Osteoblast (primary cell): ENCODE results near the gene PLA2G6. TPM values are rescaled to one million over a fixed set of nuclear protein-coding genes. Genes with fewer than 3 reads are reported as not detected.
A peak's percentile ranks its signal among the peaks of the same experiment; 100 is the strongest.

ENCODE experiments used
- DNase-seq: peaks from one replicate; pipeline ENCODE4 v3.0.0; 2011; ENCODE audit warnings: low spot score, mixed read lengths; ENCODE audit not compliant: insufficient read length; ENCODE audit errors: missing footprints
- H2AFZ ChIP-seq: 2 replicates; pipeline ENCODE4 v1.6.0; 2011; ENCODE audit warnings: mild to moderate bottlenecking, low read length
- H3K27ac ChIP-seq: 2 replicates; pipeline ENCODE4 v1.5.1; 2011; ENCODE audit warnings: mild to moderate bottlenecking, low read depth, low read length, moderate library complexity
- H3K27me3 ChIP-seq: 2 replicates; pipeline ENCODE4 v1.6.0; 2012; ENCODE audit warnings: mild to moderate bottlenecking, control low read depth, inconsistent platforms, low read length, moderate library complexity; ENCODE audit not compliant: insufficient read depth
- H3K36me3 ChIP-seq: 2 replicates; pipeline ENCODE4 v1.5.1; 2011; ENCODE audit warnings: mild to moderate bottlenecking, low read length, control low read depth, moderate library complexity; ENCODE audit not compliant: insufficient read depth
- H3K4me1 ChIP-seq: 2 replicates; pipeline ENCODE4 v1.5.1; 2011; ENCODE audit warnings: mild to moderate bottlenecking, low read length, control low read depth, moderate library complexity; ENCODE audit not compliant: insufficient read depth
- H3K4me2 ChIP-seq: 2 replicates; pipeline ENCODE4 v1.6.0; 2011; ENCODE audit warnings: mild to moderate bottlenecking, low read length; ENCODE audit not compliant: insufficient read depth
- H3K4me3 ChIP-seq: fragments of 200-600 bp; sonication (generic); 3 replicates; pipeline ENCODE4 v1.5.1; 2012; ENCODE audit warnings: mild to moderate bottlenecking, low read length, inconsistent platforms; ENCODE audit not compliant: insufficient read depth
- H3K79me2 ChIP-seq: 2 replicates; pipeline ENCODE4 v1.6.0; 2012; ENCODE audit warnings: mild to moderate bottlenecking, low read length, control low read depth, inconsistent platforms; ENCODE audit not compliant: insufficient read depth
- H3K9me3 ChIP-seq: 2 replicates; pipeline ENCODE4 v1.5.1; 2011; ENCODE audit warnings: low read depth, low read length, control low read depth
- H4K20me1 ChIP-seq: 2 replicates; pipeline ENCODE4 v1.6.0; 2012; ENCODE audit warnings: mild to moderate bottlenecking, low read length, control low read depth; ENCODE audit not compliant: insufficient read depth
- total RNA-seq: library from RNA; depleted of rRNA; stranded (reverse); fragments of >200 nt; gene quantifications from 2 replicates; pipeline ENCODE4 v1.2.3, GENCODE V29; 2012
- TF ChIP-seq, protein P1 (sequence below): IDR thresholded peaks from 2 replicates; pipeline ENCODE4 v1.5.1; 2011; ENCODE audit warnings: mild to moderate bottlenecking, low read depth, low read length, moderate library complexity; ENCODE audit errors: extremely low read depth

Gene PLA2G6
- total RNA-seq, 1 donor, result 12.3 TPM

DNA sequence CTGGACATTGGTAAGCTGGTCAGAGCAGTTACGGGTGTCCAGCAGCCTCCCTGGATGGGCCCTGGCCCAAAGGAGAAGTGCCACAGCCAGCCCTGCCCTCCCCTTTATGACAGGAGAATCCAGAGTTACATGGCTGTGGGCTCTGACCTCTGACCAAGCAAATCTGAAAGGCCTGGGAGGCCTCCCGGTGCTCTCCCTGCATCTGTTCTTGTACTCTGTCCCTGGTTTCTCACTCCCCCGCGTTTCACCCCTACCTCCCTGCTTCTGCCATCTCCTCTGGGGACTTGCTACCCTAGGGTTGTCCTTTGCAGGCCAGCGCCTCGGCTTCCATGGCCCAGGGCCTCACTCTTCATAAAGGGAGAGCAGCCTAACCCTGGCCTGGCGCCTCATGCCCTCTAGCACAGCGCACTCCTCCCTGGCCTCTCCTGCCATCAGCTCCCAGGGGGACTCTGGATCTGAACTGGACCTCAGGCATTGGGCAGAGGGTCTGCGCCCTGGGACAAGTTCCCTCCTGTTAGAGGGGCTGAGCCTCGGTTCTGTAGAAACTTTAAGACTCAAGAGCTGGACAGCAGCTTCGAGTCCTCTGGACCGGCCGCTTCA is 113.8 kb downstream of the PLA2G6 start:
- Histone ChIP-seq H4K20me1 (no peaks in the 10 kb centered on the region), H3K9me3 (no peaks in the 10 kb centered on the region), H3K27ac (no peak overlapping the region), H3K27me3 (no peaks in the 10 kb centered on the region), H3K4me1 (no peaks in the 10 kb centered on the region), H3K4me2 (no peak overlapping the region), H2AFZ (no peak overlapping the region), H3K36me3 (peaks cover 32% of the 10 kb centered on the region), H3K4me3 (no peak overlapping the region), H3K79me2 (no peaks in the 10 kb centered on the region)
- DNase-seq, result peak; percentile 62
- TF ChIP-seq, protein P1, sequence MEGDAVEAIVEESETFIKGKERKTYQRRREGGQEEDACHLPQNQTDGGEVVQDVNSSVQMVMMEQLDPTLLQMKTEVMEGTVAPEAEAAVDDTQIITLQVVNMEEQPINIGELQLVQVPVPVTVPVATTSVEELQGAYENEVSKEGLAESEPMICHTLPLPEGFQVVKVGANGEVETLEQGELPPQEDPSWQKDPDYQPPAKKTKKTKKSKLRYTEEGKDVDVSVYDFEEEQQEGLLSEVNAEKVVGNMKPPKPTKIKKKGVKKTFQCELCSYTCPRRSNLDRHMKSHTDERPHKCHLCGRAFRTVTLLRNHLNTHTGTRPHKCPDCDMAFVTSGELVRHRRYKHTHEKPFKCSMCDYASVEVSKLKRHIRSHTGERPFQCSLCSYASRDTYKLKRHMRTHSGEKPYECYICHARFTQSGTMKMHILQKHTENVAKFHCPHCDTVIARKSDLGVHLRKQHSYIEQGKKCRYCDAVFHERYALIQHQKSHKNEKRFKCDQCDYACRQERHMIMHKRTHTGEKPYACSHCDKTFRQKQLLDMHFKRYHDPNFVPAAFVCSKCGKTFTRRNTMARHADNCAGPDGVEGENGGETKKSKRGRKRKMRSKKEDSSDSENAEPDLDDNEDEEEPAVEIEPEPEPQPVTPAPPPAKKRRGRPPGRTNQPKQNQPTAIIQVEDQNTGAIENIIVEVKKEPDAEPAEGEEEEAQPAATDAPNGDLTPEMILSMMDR, result no peak

DNA sequence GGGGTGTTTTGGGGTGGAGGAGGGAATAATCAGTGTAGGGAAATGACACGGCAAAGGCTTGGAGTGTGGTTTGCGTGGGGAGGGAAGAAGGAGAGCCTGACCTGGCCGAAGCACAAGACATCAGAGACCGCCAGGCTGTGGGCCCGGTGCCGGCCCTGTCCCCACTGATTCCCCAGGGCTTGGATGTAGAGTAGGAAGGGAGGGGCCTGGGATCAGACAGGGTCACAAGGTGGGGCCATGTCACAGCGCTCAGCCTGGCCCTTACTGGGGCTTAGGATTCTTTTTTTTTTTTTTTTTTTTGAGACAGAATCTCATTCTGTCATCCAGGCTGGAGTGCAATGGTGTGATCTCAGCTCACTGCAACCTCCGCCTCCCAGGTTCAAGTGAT is 114.6 kb downstream of the PLA2G6 start:
- Histone ChIP-seq H3K9me3 (no peaks in the 10 kb centered on the region), H3K27me3 (no peaks in the 10 kb centered on the region), H3K4me2 (no peak overlapping the region), H3K27ac (no peak overlapping the region), H3K36me3 (peaks cover 27% of the 10 kb centered on the region), H3K79me2 (no peaks in the 10 kb centered on the region), H3K4me1 (no peaks in the 10 kb centered on the region), H4K20me1 (no peaks in the 10 kb centered on the region), H3K4me3 (no peak overlapping the region), H2AFZ (no peak overlapping the region)
- peak; percentile 65 for DNase-seq
- TF ChIP-seq, protein P1, result no peak

DNA sequence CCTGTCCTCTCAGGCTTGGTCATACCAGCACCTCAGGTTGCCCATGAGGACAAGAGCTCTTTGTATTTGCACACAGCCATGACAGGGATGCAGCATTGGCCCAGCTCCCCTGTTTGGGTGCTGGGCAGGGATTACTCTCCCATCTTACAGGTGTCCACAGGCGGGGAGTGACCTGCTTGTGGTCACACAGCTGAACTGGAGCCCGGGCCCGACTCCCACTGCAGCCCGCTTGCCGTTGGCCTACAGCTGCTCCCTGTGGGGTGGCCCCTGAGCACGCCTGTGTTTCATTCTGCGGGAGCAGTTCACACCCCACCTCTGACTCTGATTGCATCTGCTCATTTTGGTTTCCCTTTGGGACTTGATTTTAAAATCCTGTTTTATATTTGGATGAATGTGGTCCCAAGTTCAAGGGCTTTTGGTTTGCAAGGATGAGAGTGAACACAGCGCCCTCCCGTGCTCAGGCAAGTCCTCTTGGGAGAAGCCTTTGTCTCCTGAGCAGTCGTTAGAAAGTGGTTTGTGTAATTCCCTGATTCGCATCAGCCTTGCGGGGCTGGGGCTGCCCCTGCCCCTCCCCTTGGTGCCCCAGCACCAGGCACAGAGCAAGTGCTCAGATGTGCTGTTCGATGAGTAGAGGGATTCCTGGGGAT is 115.1 kb downstream of the PLA2G6 start:
- H3K4me3 ChIP-seq, result no peak overlapping the region
- no peak overlapping the region for H3K4me2 ChIP-seq
- no peaks in the 10 kb centered on the region for H3K27me3 ChIP-seq
- H3K4me1 ChIP-seq, result no peaks in the 10 kb centered on the region
- TF ChIP-seq, protein P1, result peak; percentile 33
- H4K20me1 ChIP-seq, result no peaks in the 10 kb centered on the region
- no peak overlapping the region for H3K27ac ChIP-seq
- no peak overlapping the region for H2AFZ ChIP-seq
- H3K36me3 ChIP-seq, result peaks cover 26% of the 10 kb centered on the region
- peak; percentile 59 for DNase-seq
- no peaks in the 10 kb centered on the region for H3K79me2 ChIP-seq
- H3K9me3 ChIP-seq, result no peaks in the 10 kb centered on the region

DNA sequence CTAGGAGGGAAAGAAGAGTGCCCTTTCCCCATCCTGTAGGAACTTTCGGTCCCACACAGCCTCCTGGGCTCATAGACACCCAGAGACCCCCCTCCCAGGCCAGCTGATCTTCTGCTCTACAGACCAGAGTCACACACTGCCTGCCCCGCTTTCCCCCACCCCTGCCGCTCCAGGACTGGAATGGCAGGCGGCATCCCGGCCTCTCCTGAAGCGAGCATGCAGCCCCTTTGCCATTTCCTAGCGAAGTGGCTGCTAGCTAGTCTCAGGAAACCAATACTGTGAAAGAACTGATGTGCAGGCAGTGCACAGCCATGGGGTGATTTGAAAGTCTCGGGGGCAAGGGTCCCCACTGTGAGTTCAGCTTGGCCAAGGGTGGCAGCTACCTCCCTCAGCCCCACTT is 116.1 kb downstream of the PLA2G6 start:
- TF ChIP-seq, protein P1, result no peak
- H3K27ac ChIP-seq, result no peak overlapping the region
- no peak overlapping the region for H3K4me3 ChIP-seq
- peaks cover 23% of the 10 kb centered on the region for H3K36me3 ChIP-seq
- no peak overlapping the region for H2AFZ ChIP-seq
- no peaks in the 10 kb centered on the region for H4K20me1 ChIP-seq
- no peaks in the 10 kb centered on the region for H3K9me3 ChIP-seq
- no peaks in the 10 kb centered on the region for H3K27me3 ChIP-seq
- no peaks in the 10 kb centered on the region for H3K79me2 ChIP-seq
- H3K4me1 ChIP-seq, result no peaks in the 10 kb centered on the region
- peak; percentile 53 for DNase-seq
- H3K4me2 ChIP-seq, result no peak overlapping the region
